NCI-H187 (cell line): ENCODE results near the gene FGD5.

Experiments
- DNase-seq, 2 experiments: peaks; one replicate each; lab custom pipeline; 2025; lab: John Stamatoyannopoulos, UW

FGD5 gene

DNA sequence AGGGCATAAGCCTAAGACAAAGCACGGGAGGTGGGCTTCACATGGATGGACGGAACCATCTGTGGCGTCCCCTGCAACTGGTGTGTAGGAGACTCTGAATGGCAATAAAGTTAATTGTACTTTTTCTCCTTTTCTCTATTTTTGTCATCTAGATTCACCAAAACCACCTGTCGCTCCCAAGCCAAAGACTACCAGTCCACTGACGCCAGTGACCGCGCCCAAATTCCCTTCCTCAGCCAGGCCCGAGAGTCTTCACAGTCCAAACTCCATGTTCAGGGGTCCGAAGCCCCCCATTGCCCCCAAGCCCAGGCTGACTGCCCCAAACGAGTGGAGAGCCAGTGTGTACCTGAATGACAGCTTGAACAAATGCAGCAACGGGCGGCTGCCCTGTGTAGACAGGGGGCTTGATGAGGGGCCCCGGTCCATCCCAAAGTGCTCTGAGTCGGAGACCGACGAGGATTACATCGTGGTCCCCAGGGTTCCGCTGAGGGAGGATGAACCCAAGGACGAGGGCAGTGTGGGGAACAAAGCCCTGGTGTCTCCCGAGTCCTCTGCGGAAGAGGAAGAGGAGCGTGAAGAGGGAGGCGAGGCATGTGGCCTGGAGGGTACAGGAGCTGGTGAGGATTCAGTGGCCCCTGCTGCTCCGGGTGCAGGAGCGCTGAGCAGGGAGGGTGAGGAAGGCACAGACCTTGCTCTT, at the start of gene FGD5:
FGD5 (plus strand) TSS at position 159 of the 697 bp plus-strand sequence; CDS start at position 269, 110 bp downstream.
- DNase-seq = no peak

DNA sequence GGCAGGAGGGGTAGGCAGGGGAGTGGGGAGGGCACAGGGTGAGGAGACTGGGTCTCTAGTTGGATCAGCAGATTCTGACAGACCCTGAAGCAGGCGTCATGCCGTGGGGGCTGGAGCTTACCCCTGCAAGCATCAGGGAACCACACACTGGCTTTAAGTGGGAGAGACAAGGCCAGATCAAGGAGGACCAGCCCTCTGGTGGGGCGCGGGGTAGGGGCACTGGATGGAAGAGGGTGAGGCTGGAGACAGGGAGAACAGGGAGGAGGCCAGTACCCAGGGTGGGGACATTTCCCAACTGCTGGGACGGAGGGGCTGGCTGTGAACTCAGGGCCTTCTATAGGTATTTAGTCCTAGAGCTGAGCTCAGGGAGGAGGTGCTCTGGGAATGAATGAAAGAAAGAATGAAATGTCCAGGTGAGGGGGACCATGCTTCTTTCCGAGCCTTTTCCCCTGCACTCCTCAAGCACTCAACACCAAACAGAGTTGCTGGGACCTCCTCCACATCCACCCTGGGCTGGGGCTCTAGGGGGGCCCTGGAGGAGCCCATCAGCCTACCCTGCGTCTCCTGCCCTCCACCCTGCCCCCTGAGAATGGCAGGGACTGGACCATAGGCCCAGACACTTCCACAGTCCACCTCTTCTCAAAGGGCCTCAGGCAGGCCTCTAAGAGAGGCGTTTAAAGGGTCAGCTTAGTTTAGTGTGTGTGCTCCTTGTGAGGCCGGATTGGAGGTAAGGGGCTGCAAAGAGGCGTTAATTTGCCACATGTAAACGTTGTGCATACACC, 49.0 kb upstream of the FGD5 start:
- DNase-seq = no peak

DNA sequence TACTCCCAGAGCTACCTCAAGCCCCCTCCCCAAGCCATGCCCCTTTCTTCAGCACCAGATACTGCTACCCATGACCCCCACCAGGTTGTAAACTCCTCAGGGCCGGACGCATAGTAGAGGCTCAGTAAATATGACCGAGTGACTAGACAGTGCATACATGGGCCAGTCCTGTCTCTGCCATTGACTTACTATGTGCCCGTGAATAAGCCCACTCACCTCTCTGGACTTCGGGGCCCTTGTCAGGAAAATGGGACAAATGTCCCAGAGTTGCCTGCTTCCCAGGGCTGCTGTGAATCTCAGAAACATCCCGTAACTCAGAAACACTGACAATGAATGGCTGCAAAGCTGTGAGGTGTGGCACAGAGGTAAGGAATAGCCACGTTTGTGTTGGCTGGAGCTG, 48.2 kb upstream of the FGD5 start:
- no peak for DNase-seq

- no peak for DNase-seq
Measured at GRCh38 chr3:14771593-14772497, 46.9 kb upstream of the FGD5 start.

DNA sequence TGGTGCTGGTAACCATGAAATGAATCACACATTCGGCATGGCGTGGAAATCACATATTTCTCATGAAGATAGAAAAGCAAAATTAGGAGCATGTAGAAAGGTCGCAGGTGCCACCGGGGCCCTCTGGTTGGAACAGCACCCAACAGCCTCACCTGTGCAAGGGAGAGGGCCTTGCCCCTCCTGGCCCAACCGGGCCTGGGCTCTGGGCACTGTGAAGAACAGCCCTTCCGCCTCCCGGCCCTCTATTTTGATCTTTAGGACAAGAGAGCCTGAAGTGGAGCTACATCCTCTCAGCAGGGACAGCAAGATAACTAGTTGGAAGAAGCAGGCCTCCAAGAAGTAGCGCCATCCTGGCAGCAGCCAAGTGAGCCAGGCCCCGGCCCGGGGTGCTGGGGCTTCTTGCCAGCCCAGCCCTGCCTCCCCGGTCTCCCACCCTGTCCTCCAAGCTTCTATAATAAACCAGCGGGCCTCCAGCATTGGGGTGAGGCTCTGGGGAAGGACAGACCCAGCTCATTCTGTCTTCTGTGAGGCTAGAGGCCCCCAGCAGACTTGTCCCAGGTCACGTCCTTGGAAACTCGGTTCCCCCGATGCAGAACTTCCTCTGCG, 46.1 kb upstream of the FGD5 start:
- DNase-seq = no peak

- DNase-seq = no peak
Measured at GRCh38 chr3:14773281-14773680, 45.5 kb upstream of the FGD5 start.

GRCh38 chr3:14773691-14774128, 45.1 kb upstream of the FGD5 start:
- no peak for DNase-seq

- DNase-seq = no peak
Measured at GRCh38 chr3:14774431-14774830, 44.3 kb upstream of the FGD5 start.

DNA sequence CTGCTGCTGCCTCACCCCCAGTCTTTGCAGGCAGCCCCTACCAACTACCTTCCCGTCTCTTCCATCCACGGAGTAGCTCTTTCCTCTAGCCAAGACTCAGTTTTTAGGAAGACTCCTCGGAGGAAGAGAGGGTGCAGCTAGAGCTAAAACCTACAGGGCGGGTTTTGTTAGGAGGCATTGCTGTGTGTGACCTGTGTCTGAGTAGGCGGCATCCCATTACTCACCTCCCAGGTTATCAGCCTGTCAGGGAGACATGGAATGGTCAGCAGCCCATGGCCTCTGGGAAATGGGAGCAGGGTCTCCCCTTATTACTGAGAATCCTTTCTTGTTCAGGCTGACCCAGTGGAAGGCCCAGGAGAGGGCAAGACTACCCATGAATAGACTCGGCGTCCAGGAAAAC, 43.8 kb upstream of the FGD5 start:
- no peak for DNase-seq

GRCh38 chr3:14775563-14775962, 43.2 kb upstream of the FGD5 start:
- no peak for DNase-seq

GRCh38 chr3:14779069-14779685, 39.6 kb upstream of the FGD5 start:
- DNase-seq = no peak

GRCh38 chr3:14780927-14781507, 37.7 kb upstream of the FGD5 start:
- DNase-seq = no peak

- no peak for DNase-seq
Measured at GRCh38 chr3:14783480-14784086, 35.2 kb upstream of the FGD5 start.

DNA sequence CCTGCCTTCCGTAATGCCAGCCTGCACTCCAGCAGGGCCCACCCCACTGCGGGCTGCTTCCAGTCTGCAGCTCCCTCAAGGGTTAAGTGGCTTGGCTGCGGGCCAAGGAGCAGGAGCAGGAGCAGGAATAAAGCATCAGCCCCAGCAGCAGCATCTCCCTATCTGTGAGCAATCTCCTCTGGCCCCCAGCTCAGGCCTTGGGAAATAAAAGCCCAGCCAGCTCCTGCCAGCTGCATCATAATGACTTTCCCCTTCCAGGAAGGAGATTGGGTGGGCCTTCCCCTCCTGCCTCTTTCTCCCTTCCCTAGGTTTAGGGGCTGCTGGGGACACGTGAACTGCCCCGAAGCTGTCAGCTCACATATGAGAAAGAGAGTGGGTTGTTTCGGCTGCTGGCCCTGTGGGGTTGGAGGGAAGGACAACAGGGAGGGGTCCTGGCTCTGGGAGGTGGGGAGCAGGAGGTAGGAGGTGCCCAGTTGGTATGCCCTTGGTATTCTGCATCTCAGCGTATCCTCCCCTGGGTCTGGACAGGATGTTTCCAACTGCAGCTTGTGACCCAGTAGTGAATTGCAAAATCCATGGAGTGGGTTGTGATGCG, 34.6 kb upstream of the FGD5 start:
- DNase-seq = no peak

- no peak for DNase-seq
Measured at GRCh38 chr3:14785207-14786155, 33.3 kb upstream of the FGD5 start.

DNA sequence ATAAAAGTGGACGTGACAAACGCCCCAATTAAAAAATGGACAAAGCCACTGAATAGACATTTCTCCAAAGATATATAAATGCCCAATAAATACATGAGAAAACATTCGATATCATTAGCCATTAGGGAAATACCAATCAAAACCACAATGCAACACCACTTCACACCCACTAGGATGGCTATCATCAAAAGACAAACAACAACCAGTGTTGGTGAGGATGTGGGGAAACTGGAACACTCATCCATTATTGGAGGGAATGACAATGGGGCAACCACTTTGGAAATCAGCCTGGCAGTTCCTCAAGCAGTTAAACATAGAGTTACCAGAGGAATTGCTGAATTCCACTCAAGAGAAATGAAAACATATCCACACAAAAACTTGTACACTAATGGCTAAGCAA, 32.4 kb upstream of the FGD5 start:
- DNase-seq = no peak

DNA sequence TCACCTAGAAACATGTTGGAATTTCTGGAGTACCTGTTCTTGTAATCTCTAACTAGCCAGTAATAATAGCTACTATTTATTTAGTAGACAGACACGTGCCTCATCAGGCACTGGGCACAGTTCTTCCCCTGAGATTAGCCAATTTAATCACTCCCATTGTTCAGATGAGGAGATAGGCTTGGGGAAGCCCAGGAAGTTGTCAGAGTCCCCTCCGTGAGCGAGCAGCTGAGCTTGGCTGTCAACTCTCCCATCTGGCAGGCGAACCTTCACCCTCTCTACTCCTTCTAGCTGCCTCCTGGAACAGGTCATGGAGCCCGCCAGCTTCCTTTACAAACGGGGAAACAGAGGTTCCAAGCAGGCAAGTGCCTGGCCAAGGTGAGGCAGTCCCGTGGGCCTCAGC, 31.1 kb upstream of the FGD5 start:
- no peak for DNase-seq

DNA sequence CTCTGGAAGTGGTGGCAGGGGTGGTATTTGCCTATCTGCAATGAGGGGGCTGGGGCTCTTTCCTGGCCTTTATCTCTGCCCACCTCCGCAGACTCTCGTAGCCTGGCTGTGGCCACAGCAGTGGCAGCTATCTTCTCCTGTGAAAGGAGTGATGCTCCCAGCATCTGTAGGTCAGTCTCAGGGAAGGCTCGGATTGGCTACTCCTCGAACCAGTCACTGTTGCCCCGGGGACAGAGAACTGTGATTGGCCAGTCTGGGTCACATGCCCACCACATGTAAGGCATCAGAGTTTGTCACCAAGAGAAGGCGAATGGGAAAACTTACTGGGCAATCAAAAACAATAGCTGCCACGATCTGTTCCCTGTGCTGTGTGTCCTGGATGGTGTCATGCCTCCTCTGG, 30.1 kb upstream of the FGD5 start:
- no peak for DNase-seq

GRCh38 chr3:14789221-14789620, 29.5 kb upstream of the FGD5 start:
- no peak for DNase-seq
